ENCODE measurements around the gene CDIPT.

The CDIPT gene

GRCh38 chr16:29858974-29859373, 4.1 kb downstream of the CDIPT start:
- no peaks in the 10 kb centered on the region for H3K4me1 ChIP-seq (ENCODE audit: insufficient read depth, low read length)
- no peak overlapping the region for H3K9ac ChIP-seq (ENCODE audit: low read depth, low read length)
- no peaks in the 10 kb centered on the region; the same call in 1 of the 2 replicates for H3K36me3 ChIP-seq (ENCODE audit: insufficient read depth, low read length)

GRCh38 chr16:29858149-29858849, 4.7 kb downstream of the CDIPT start:
- Histone ChIP-seq H3K36me3 (ENCODE audit: insufficient read depth, low read length) (no peaks in the 10 kb centered on the region; the same call in 1 of the 2 replicates), H3K9me3 (ENCODE audit: control insufficient read depth, insufficient read depth, low read length) (no peaks in the 10 kb centered on the region), H3K4me1 (ENCODE audit: insufficient read depth, low read length) (no peaks in the 10 kb centered on the region), H3K9ac (ENCODE audit: low read depth, low read length) (no peak overlapping the region)

More at GRCh38 chr16:29858974-29859373, 4.1 kb downstream of the CDIPT start:
- H3K9me3 ChIP-seq (ENCODE audit: control insufficient read depth, insufficient read depth, low read length): no peaks in the 10 kb centered on the region

- Histone ChIP-seq H3K9ac (ENCODE audit: low read depth, low read length) (no peak overlapping the region), H3K9me3 (ENCODE audit: control insufficient read depth, insufficient read depth, low read length) (no peaks in the 10 kb centered on the region), H3K36me3 (ENCODE audit: insufficient read depth, low read length) (no peaks in the 10 kb centered on the region; the same call in 1 of the 2 replicates), H3K4me1 (ENCODE audit: insufficient read depth, low read length) (no peaks in the 10 kb centered on the region)
Observed at GRCh38 chr16:29857133-29857760, 5.8 kb downstream of the CDIPT start.

GRCh38 chr16:29854520-29855100, 8.4 kb downstream of the CDIPT start:
- Histone ChIP-seq H3K4me1 (ENCODE audit: insufficient read depth, low read length) (peaks cover under 1% of the 10 kb centered on the region; the same call in 1 of the 2 replicates), H3K9me3 (ENCODE audit: control insufficient read depth, insufficient read depth, low read length) (no peaks in the 10 kb centered on the region), H3K9ac (ENCODE audit: low read depth, low read length) (no peak overlapping the region), H3K36me3 (ENCODE audit: insufficient read depth, low read length) (no peaks in the 10 kb centered on the region)

GRCh38 chr16:29852654-29853053, 10.4 kb downstream of the CDIPT start:
- no peaks in the 10 kb centered on the region for H3K9me3 ChIP-seq (ENCODE audit: control insufficient read depth, insufficient read depth, low read length)
- no peak overlapping the region for H3K9ac ChIP-seq (ENCODE audit: low read depth, low read length)
- H3K4me1 ChIP-seq (ENCODE audit: insufficient read depth, low read length): peaks cover 7% of the 10 kb centered on the region; the same call in 1 of the 2 replicates
- H3K36me3 ChIP-seq (ENCODE audit: insufficient read depth, low read length): no peaks in the 10 kb centered on the region

GRCh38 chr16:29850998-29851397, 12.0 kb downstream of the CDIPT start:
- no peak overlapping the region for H3K9ac ChIP-seq (ENCODE audit: low read depth, low read length)
- no peaks in the 10 kb centered on the region for H3K9me3 ChIP-seq (ENCODE audit: control insufficient read depth, insufficient read depth, low read length)
- H3K36me3 ChIP-seq (ENCODE audit: insufficient read depth, low read length): no peaks in the 10 kb centered on the region
- peaks cover 7% of the 10 kb centered on the region; the same call in 1 of the 2 replicates for H3K4me1 ChIP-seq (ENCODE audit: insufficient read depth, low read length)

GRCh38 chr16:29849505-29849904, 13.5 kb downstream of the CDIPT start:
- Histone ChIP-seq H3K4me1 (ENCODE audit: insufficient read depth, low read length) (peaks cover 7% of the 10 kb centered on the region; the same call in 1 of the 2 replicates), H3K9me3 (ENCODE audit: control insufficient read depth, insufficient read depth, low read length) (no peaks in the 10 kb centered on the region), H3K9ac (ENCODE audit: low read depth, low read length) (no peak overlapping the region), H3K36me3 (ENCODE audit: insufficient read depth, low read length) (no peaks in the 10 kb centered on the region)

GRCh38 chr16:29848420-29849297, 14.4 kb downstream of the CDIPT start:
- Histone ChIP-seq H3K9ac (ENCODE audit: low read depth, low read length) (no peak overlapping the region), H3K4me1 (ENCODE audit: insufficient read depth, low read length) (peaks cover 7% of the 10 kb centered on the region; the same call in 1 of the 2 replicates), H3K36me3 (ENCODE audit: insufficient read depth, low read length) (no peaks in the 10 kb centered on the region), H3K9me3 (ENCODE audit: control insufficient read depth, insufficient read depth, low read length) (no peaks in the 10 kb centered on the region)

- no peak overlapping the region for H3K9ac ChIP-seq (ENCODE audit: low read depth, low read length)
- H3K9me3 ChIP-seq (ENCODE audit: control insufficient read depth, insufficient read depth, low read length): no peaks in the 10 kb centered on the region
- H3K4me1 ChIP-seq (ENCODE audit: insufficient read depth, low read length): peaks cover 7% of the 10 kb centered on the region; the same call in 1 of the 2 replicates
- H3K36me3 ChIP-seq (ENCODE audit: insufficient read depth, low read length): no peaks in the 10 kb centered on the region
Observed at GRCh38 chr16:29845656-29846055, 17.4 kb downstream of the CDIPT start.

- Histone ChIP-seq H3K36me3 (ENCODE audit: insufficient read depth, low read length) (no peaks in the 10 kb centered on the region), H3K9ac (ENCODE audit: low read depth, low read length) (no peak overlapping the region), H3K9me3 (ENCODE audit: control insufficient read depth, insufficient read depth, low read length) (no peaks in the 10 kb centered on the region), H3K4me1 (ENCODE audit: insufficient read depth, low read length) (peaks cover 7% of the 10 kb centered on the region; the same call in 1 of the 2 replicates)
Observed at GRCh38 chr16:29844575-29845331, 18.3 kb downstream of the CDIPT start.

- Histone ChIP-seq H3K4me1 (ENCODE audit: insufficient read depth, low read length) (no peaks in the 10 kb centered on the region), H3K36me3 (ENCODE audit: insufficient read depth, low read length) (no peaks in the 10 kb centered on the region), H3K9me3 (ENCODE audit: control insufficient read depth, insufficient read depth, low read length) (no peaks in the 10 kb centered on the region), H3K9ac (ENCODE audit: low read depth, low read length) (no peak overlapping the region)
Observed at GRCh38 chr16:29843931-29844330, 19.1 kb downstream of the CDIPT start.

GRCh38 chr16:29842732-29843346, 20.2 kb downstream of the CDIPT start:
- Histone ChIP-seq H3K9me3 (ENCODE audit: control insufficient read depth, insufficient read depth, low read length) (no peaks in the 10 kb centered on the region), H3K36me3 (ENCODE audit: insufficient read depth, low read length) (no peaks in the 10 kb centered on the region), H3K4me1 (ENCODE audit: insufficient read depth, low read length) (no peaks in the 10 kb centered on the region), H3K9ac (ENCODE audit: low read depth, low read length) (no peak overlapping the region)

- Histone ChIP-seq H3K9ac (ENCODE audit: low read depth, low read length) (no peak overlapping the region), H3K9me3 (ENCODE audit: control insufficient read depth, insufficient read depth, low read length) (no peaks in the 10 kb centered on the region)
Observed at GRCh38 chr16:29841631-29842030, 21.4 kb downstream of the CDIPT start.

More at GRCh38 chr16:29841631-29842030, 21.4 kb downstream of the CDIPT start:
- Histone ChIP-seq H3K4me1 (ENCODE audit: insufficient read depth, low read length) (no peaks in the 10 kb centered on the region), H3K36me3 (ENCODE audit: insufficient read depth, low read length) (no peaks in the 10 kb centered on the region)

Data from ES-I3 (cell line).